ACHN (cell line): ENCODE measurements around the gene GNAI2.
"Not testable (repeated sequence)": the region's sequence is repeated elsewhere in the genome, so short reads cannot be mapped to it uniquely, and the experiment has no call there.

Source experiments
- DNase-seq: peaks from one replicate; pipeline ENCODE4 v3.0.0-alpha.2; 2015
- in situ Hi-C: cut with HindIII; loops from 2 replicates; pipeline ENCODE4 v1.10.0; 2017; ENCODE audit warnings: low sequenced_read_pairs, low pct_ligation_motif_present, low pct_unique_long_range_greater_than_20kb

Gene GNAI2

DNA sequence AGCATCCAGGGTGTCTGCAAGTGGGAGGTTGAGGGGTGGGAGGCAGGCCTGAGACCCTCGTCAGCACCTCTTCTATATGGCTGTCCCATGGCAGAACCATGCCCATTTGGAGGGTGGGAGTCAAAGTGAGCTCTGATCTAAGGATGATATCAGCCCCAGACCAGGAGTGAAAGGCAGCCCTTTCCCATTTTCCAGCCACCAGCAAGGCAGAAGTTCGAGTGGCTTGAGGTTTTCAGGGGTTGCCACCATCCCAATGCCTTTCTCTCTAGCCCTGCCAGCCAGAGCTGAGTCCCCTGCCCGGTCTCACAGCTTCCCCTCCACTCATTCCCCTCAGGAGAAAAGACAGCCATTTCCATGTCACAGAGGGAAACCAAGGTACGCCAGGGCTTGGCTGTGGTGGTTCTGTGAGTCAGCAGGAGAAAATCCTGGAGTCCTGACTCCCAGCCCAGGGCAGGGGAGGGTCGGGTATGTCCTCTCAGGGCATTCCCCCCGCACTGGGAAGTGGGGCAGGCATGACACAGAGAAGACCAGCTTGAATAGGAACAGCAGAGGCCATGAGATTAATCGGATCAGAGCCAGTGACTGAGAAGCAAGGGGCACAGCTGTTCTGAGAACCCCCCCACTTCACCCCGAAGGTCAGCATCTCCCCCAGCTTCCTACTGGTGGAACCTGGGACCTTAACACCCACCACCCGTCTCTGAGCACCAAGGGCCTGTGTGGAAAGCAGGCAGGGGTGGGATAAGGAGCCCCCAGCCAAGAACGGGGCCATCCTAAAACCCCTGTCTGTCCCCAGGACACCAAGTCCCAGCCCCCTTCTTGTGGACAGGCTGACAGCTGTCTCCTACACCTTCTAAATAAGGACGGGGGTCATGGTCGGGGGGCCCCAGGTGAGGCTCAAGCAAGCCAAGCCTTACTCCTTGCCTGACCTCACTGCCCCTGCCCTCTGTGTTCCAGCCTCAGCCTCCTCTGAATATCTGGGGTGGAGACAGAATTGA lies 31.9 kb upstream of the GNAI2 start:
- in situ Hi-C loops, result no loop called here
- no peak for DNase-seq

DNA sequence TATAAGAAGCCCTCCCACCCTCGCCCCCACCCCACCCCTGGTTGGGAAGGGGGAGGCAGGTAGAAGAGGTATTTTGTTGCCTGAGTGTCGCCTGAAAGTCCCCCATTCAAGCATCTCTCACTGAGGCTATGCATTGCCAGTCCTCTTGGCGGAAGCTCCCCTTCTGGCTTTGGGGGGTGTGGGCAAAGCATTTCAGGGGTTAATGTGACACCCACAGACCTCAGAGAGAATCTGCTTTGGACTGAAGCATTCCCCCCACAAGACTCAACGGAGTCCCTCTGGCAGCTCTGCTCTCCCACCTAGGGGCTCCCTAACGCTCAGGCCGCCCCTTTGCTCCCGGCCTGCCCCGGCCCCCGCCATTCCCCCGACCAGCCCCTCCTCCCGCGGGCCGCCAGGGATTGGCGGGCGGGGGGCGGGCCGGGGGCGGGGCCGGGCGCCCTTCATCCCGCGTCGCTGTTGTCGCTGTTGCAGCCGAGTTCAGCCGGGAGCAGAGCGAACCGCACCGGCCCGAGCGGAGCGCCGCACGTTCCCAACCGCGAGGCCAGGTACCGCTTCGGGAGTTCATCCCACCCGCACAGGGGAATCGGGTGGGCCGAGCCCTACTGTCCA lies 31.1 kb upstream of the GNAI2 start, which contains the start of gene SLC38A3:
SLC38A3 (plus strand) TSS at position 468 of the 609 bp plus-strand sequence. CDS start 8,929 bp downstream, outside the sequence.
- DNase-seq, result no peak
- in situ Hi-C loops, result no loop called here

DNA sequence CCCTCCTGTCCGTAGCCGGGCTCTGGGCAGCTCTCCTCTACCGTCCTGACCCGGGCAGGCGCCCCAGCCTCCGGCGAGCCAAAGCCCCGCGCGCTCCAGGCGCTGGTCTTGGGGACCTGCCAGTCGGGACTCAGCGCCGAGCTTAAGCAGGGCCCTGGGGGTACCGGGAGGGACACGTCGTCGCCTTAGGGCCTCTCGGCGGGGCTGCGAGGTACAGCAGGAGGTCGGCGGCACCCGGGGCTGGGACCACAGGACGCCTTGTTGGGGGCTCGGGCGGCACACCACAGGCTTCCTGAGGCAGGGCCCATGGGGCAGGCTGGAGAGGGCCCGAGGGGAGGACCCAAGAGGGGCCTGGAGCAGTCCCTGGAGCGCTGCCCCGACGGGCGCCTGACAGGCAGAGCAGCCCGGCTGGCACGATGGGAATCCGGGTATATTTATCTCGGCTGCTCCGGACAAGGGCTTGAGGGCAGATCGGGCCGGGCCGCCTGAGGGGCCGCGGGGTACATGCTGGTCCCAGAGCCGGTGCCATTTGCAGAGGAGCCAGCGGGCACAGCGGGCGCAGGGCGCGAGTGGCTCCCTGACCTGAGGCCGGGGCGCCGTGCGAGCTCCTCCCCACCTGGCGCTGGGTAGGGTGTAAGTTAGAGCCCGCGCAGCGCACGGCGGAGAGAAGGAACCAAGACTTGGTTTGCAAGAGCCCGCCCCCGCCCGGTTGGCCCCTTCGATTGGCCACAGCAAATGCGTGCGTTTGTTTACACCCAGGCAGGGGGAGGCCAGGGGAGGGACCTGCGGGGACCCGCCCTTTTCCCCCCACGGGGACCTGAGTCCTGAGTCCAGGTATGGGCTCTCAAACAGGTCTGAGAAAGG lies 30.4 kb upstream of the GNAI2 start:
- in situ Hi-C loops, result no loop called here
- no peak for DNase-seq

DNA sequence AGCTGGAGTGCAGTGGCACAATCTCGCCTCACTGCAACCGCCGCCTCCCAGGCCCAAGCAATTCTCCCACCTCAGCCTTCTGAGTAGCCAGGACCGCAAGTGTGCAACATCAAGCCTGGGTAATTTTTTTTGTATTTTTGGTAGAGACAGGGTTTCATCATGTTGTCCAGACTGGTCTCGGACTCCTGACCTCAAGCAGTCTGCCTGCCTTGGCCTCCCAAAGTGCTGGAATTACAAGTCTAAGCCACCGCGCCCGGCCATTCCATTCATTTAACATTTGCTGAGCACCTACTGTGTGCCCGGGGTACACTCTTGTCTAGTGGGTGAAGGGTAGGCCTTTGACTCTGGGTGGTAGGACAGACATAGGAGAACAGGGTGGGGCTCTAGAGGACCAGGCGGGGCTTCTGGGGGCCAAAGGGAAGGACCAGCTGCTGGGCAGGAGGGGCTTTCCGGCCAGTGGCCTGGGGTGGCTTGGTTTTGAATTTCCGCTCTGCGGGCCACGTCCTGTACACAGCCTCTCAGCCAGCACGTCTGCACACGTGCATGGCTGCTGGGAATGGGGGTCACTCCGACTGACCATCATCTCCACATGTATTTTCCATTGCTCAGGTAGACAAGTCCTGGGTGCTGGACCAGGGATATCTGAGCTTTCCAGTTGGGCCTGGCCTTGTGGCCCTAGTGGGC lies 28.5 kb upstream of the GNAI2 start:
- in situ Hi-C loops, result no loop called here

DNA sequence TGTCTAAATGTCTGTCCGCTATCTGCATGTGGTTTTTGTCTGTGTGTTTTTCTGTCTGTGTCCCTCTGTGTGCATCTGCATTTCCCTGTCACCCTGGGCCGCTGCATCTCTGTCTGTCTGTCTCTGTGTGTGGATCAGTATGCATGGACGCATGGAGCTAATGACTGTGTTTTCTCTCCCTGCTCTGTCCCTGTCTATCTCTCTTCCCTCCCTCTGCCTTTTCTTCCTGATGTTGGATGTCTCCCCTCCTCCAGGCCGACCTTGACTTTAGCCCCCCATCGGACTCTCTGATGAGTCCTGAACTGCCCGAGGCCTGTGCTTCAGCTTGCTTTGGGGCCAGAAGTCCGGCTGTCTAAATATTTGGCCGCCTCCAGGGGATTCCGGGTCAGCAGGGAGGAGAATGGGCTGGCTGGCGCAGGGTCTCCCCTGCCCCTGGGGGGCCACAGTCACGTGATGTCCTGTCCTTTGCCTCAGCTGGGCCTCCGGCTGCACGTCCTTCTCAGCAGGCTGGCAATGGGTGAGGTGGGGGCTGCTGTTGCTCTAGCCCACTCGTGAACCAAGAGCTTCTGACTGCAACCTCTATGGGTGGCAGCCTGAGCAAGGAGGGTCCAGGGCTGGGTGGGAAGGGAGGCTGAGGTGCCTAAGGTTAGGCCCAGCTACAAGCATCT lies 27.2 kb upstream of the GNAI2 start:
- no peak for DNase-seq
- in situ Hi-C loops, result no loop called here

More for the DNA sequence above, 28.5 kb upstream of the GNAI2 start:
- DNase-seq, result no peak

DNA sequence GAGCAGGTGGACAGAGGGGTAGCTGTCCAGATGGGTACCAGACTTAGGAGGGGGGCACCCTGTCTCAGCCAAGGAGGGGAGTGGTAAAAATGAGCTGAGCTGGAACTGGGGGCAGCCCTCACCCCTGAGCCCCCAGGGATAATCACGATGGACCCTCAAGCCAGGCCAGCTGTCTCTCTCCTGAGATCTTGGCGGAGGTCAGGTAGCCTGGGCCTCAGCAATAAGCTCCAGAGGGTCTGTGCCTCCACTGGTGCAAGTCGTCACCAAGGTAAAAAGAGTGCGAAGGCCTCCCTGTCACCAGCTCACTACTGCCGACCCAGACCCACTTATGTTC lies 25.9 kb upstream of the GNAI2 start:
- no peak for DNase-seq
- in situ Hi-C loops, result no loop called here

DNA sequence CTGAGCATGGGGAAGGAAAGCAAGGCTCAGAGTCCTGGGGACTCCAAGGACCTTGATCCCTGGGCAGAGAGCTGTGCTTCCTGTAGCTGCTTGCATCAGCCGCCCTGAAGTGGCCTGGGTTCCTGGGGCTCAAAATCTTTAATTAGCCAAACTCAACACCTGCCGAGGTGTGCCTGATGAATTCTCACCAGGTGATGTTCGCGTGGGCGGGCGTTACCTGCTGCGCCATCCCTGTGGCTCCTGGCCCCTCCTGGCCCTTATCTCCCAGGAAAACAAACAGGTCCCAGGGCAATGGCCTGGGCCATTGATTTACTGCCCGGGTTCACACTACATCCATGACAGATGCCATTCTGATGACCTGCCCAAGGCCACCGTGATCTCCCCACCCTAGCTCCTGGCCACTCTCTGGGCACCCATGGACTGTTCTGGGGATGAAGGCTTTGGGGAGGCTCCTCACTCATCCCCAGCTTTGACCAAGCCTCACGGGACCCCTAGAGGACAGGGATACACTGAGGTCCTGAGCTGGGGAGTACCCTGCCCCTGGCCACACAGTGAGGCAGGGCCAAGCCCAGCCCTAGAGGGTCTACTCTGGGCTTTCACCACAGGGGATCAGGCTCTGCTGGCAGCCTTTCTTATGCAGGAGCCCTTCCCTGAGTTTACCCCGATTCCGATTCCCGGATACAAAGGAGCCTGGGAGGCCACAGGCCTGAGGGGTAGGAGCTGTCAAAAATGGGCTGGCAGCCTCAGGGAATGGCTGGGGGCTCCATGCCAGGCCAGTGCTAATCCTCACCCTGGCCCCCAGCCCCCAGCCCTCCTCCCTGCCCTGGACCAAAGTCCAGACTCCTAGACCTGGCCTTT lies 25.3 kb upstream of the GNAI2 start:
- no peak for DNase-seq
- in situ Hi-C loops, result no loop called here

DNA sequence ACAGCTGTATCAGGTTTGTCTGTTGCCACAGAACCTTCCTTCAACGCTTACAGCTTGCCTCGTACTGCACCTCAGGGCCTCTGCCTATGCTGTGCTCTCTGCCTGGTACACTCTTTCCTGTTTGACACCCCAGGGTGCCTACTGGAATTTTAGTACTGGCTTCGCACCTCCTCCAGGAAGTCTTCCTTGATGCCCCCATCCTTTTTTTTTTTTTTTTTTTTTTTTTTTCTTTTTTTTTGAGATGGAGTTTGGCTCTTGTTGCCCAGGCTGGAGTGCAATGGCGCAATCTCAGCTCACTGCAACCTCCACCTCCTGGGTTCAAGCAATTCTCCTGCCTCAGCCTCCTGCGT lies 24.7 kb upstream of the GNAI2 start:
- in situ Hi-C loops, result not testable (repeated sequence)

DNA sequence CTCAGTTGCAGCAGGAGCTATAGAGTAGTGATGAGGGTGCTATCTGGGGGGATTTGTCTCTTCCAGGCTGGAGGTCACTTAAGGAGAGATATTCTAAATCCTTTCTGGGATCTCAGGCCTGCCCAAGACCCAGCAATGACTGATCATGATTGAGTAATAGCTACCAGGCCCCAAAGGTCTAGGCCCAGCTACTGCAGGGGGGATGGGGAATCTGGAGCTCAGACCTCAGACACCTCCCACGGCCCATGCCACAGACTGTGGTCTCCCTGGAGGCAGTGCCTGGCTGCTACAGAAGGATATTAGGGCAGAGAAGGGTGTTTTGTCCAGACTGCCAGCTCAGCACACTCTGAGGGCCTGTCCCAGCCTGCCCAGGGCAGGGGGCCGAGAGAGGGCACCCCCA lies 24.1 kb upstream of the GNAI2 start:
- DNase-seq, result no peak
- in situ Hi-C loops, result no loop called here

More for the DNA sequence above, 24.7 kb upstream of the GNAI2 start:
- DNase-seq, result not testable (repeated sequence)

DNA sequence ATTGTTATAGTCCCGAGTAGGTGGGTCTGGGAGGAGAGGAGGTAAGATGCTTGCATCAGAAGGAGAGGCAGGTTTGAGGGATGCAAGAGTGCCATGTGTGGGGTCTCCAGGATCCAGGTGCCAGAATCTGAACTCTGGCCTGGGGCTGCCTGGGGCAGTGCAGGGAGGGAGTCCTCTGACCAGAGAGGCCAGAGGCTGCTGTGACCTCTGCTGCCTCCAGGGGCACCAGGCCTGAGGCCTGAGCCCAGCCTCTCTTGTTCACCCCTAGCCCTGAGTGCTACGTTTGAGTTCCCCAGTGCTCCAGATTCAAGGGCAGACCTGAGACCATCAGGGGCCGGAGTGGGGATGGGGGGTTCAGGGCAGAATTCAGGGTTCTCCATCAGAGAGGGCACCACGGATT lies 23.5 kb upstream of the GNAI2 start:
- in situ Hi-C loops, result no loop called here
- no peak for DNase-seq

DNA sequence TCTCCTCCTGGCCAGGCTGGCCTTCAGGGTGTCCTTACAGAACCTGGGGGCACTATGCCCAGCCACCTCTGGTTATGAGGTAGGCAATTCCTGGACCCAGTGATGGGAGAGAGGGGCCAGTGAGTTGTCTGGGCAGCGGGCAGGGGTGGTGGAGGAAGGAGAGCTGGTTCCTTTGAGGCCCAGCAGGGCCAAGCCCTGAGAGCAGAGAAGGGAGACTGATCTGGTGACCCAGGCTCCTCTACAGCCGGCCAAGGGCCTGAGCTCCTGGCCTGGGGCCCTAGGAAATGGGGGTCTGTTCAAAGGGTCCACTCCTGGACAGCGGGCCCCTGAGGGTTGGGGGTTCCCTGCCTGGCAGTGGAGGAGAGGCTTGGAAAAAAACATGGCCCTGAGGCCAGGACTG lies 23.0 kb upstream of the GNAI2 start:
- in situ Hi-C loops, result no loop called here
- no peak for DNase-seq

DNA sequence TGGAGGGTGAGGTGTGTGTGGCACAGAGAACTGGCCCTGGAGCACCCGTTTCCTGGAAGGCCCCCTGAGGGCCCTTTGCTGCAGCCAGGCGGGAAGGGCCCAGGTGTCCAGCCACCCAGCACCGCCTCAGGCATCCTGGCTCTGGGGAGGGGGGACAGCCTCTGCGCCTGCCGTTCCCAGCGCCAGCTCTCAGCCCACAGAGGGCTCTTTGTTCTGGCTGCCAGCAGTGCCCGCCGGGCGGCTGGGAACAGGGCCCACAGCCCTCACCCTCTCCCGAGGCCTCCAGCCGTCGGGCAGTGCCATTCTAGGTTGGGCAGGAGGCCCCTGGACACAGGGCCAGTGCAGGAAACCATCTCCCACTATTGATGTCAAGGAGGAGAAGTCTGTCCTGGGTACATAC lies 22.6 kb upstream of the GNAI2 start:
- no peak for DNase-seq
- in situ Hi-C loops, result no loop called here

DNA sequence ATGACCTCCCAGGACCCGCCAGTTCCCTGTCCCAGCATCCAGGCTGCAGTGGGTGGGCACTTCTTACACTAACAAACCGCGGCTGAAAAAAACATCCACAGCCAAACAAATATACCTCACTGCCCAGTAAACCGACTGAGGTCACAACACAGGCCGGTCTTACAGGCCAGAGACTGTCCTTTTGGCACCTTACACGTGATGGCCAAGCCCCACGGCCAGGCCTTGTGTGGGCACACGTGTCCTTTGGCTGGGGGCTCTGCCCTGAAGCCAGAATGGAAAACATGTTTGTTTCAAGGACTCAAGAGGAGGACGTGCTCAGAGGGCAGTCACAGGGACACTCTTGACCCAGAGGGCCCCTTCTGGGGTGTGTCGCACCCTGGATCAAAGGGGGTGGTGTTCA lies 21.2 kb upstream of the GNAI2 start:
- in situ Hi-C loops, result no loop called here
- no peak for DNase-seq

DNA sequence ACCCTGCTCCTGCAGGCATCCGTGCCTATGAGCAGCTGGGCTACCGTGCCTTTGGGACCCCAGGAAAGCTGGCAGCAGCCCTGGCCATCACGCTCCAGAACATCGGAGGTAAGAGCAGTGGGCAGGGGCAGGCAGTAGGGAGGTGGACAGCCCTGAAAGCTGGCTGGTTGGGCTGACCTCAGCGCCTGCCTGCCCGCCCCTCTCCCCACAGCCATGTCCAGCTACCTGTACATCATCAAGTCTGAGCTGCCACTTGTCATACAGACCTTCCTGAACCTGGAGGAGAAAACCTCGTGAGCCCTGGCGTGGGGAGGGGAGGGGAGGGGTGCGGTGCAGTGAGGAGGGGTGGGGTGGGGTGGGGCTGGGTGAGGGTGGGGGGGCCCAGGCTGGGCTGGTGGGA lies 20.5 kb upstream of the GNAI2 start:
- in situ Hi-C loops, result no loop called here
- no peak for DNase-seq

DNA sequence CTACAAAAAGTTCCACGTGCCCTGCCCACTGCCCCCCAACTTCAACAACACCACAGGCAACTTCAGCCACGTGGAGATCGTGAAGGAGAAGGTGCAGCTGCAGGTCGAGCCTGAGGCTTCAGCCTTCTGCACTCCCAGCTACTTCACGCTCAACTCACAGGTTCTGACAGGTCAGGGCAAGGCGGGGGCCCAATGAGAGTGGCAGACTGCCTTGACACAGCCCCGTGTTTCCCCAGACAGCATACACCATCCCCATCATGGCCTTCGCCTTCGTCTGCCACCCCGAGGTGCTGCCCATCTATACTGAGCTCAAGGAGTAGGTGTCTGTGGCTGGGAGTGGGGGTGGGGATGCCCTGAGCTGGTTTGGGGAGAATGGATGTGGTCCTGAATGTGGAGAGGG lies 18.3 kb upstream of the GNAI2 start:
- in situ Hi-C loops, result no loop called here
- DNase-seq, result no peak

DNA sequence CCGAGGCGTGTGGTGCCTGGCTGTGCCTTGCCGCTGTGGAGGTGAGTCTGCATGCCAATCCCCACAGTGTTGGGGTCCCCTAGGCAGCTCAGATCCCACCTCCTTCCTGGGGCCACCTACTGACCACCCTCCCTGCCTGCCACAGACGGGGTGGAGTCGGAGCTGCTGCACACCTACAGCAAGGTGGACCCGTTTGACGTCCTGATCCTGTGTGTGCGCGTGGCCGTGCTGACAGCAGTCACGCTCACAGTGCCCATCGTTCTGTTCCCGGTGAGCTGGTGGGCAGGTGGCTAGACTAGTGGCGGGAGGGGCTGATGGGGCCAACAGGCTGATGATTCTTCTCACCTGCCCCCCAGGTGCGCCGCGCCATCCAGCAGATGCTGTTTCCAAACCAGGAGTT lies 17.6 kb upstream of the GNAI2 start:
- in situ Hi-C loops, result no loop called here
- DNase-seq, result no peak

DNA sequence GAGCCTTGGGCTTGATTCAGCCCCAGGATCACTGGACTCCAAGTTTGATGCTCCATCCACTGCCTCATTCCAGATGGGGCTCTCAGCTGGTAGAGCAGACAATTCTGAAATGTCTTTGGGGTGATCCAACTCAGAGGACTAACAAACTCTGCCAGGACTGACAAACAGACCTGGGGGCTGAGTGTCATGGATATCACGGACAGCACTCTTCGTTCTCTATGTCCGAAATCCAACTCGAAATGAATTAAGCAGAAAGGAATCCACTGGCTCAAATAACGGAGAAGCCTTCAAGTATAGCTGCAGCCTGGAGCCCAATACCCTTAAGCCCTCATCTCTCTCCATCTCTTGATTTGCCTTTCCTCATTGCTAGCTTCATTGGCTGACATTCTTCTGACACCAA lies 16.7 kb upstream of the GNAI2 start:
- DNase-seq, result no peak
- in situ Hi-C loops, result no loop called here
